IMR-90 (cell line): ENCODE results near the gene R3HDM2. TPM values are rescaled to one million over a fixed set of nuclear protein-coding genes. Genes with fewer than 3 reads are reported as not detected.

Source experiments
- ATAC-seq: fragments of 200-7000 bp; cut with Tn5 transposase; 2 replicates; pipeline ENCODE4 v1.9.1; 2020; ENCODE audit warnings: low read depth, mild to moderate bottlenecking, moderate library complexity
- BruUV-seq: library from RNA; stranded (reverse); fragments of 400-500 nt; replicated peaks from 2 replicates; lab custom pipeline; 2021; lab: Mats Ljungman, UMichigan
- CTCF ChIA-PET: fragments of 300-600 bp; formaldehyde crosslinking; extraction: SDS; loops from one replicate; lab custom pipeline; 2021; ENCODE audit warnings: antibody characterized with exemption; lab: Yijun Ruan, JAX
- POLR2A ChIA-PET: fragments of 300-600 bp; sonication (Branson Sonifier 250); formaldehyde crosslinking; loops from one replicate; lab custom pipeline; 2022; ENCODE audit warnings: antibody characterized with exemption; ENCODE audit not compliant: unreplicated experiment; lab: Charles Lee
- DNase-seq: peaks from one replicate; pipeline ENCODE4 v3.0.0; 2013
- H2AFZ ChIP-seq: replicated peaks from 2 replicates; pipeline ENCODE3; 2013; ENCODE audit warnings: low read length, mild to moderate bottlenecking; ENCODE audit not compliant: poor library complexity
- H2AK5ac ChIP-seq: 2 replicates; pipeline ENCODE4 v1.6.1; 2013; ENCODE audit warnings: low read depth, low read length, inconsistent platforms
- H2AK9ac ChIP-seq: replicated peaks from 2 replicates; pipeline ENCODE3; 2013; ENCODE audit warnings: mild to moderate bottlenecking, low read depth, low read length, moderate library complexity; ENCODE audit not compliant: poor library complexity
- H2BK120ac ChIP-seq: 2 replicates; pipeline ENCODE4 v1.6.1; 2013; ENCODE audit warnings: low read depth, low read length, inconsistent platforms
- H2BK15ac ChIP-seq: 3 replicates; pipeline ENCODE4 v1.6.1; 2013; ENCODE audit warnings: low read depth, low read length, inconsistent platforms
- H2BK20ac ChIP-seq: 2 replicates; pipeline ENCODE4 v1.6.1; 2013; ENCODE audit warnings: low read depth, mild to moderate bottlenecking, inconsistent platforms, low read length, moderate library complexity
- H2BK5ac ChIP-seq: 2 replicates; pipeline ENCODE4 v1.6.1; 2013; ENCODE audit warnings: mild to moderate bottlenecking, low read depth, low read length, inconsistent platforms; ENCODE audit not compliant: poor library complexity, severe bottlenecking
- H3K14ac ChIP-seq: replicated peaks from 2 replicates; pipeline ENCODE4 v1.6.1; 2013; ENCODE audit warnings: low read depth, low read length, inconsistent platforms
- H3K18ac ChIP-seq: 2 replicates; pipeline ENCODE4 v1.6.1; 2013; ENCODE audit warnings: low read depth, low read length, control low read depth
- H3K23ac ChIP-seq: 2 replicates; pipeline ENCODE4 v1.6.1; 2013; ENCODE audit warnings: low read depth, low read length, inconsistent platforms
- H3K27ac ChIP-seq: 2 replicates; pipeline ENCODE4 v1.5.1; 2013; ENCODE audit warnings: mild to moderate bottlenecking, control low read depth, low read length; ENCODE audit not compliant: insufficient read depth
- H3K27me3 ChIP-seq: 2 replicates; pipeline ENCODE4 v1.6.1; 2013; ENCODE audit warnings: low read length; ENCODE audit not compliant: control insufficient read depth, insufficient read depth
- H3K36me3 ChIP-seq: 2 replicates; pipeline ENCODE4 v1.6.1; 2013; ENCODE audit warnings: low read length, mixed read lengths; ENCODE audit not compliant: control insufficient read depth, insufficient read depth
- H3K4ac ChIP-seq: 2 replicates; pipeline ENCODE4 v1.6.1; 2013; ENCODE audit warnings: low read depth, low read length, inconsistent platforms
- H3K4me1 ChIP-seq: 2 replicates; pipeline ENCODE4 v1.6.1; 2013; ENCODE audit warnings: low read length, mixed read lengths; ENCODE audit not compliant: control insufficient read depth, insufficient read depth
- H3K4me2 ChIP-seq: 2 replicates; pipeline ENCODE4 v1.6.1; 2013; ENCODE audit warnings: low read depth, mild to moderate bottlenecking, control low read depth, low read length, moderate library complexity
- H3K4me3 ChIP-seq: 2 replicates; pipeline ENCODE4 v1.5.1; 2013; ENCODE audit warnings: low read depth, mild to moderate bottlenecking, control low read depth, low read length, moderate library complexity; ENCODE audit not compliant: insufficient read depth
- H3K56ac ChIP-seq: 2 replicates; pipeline ENCODE4 v1.6.1; 2013; ENCODE audit warnings: low read length, inconsistent platforms; ENCODE audit not compliant: insufficient read depth; ENCODE audit errors: extremely low read depth
- H3K79me1 ChIP-seq, 2 experiments: 2 replicates each; pipeline ENCODE4 v1.6.1; 2013; ENCODE audit warnings: low read length in 2 of 2, inconsistent platforms in 1 of 2, low read depth in 1 of 2
- H3K9ac ChIP-seq: 2 replicates; pipeline ENCODE4 v1.6.1; 2013; ENCODE audit warnings: low read depth, low read length, control low read depth
- H3K9me1 ChIP-seq: 2 replicates; pipeline ENCODE4 v1.6.1; 2013; ENCODE audit warnings: low read length, inconsistent platforms; ENCODE audit not compliant: insufficient read depth
- H3K9me3 ChIP-seq: 2 replicates; pipeline ENCODE4 v1.6.1; 2013; ENCODE audit warnings: low read length; ENCODE audit not compliant: control insufficient read depth, insufficient read depth
- H4K20me1 ChIP-seq: 2 replicates; pipeline ENCODE4 v1.6.1; 2013; ENCODE audit warnings: low read length, inconsistent platforms; ENCODE audit not compliant: insufficient read depth
- H4K5ac ChIP-seq: 2 replicates; pipeline ENCODE4 v1.6.1; 2013; ENCODE audit warnings: mild to moderate bottlenecking, low read depth, low read length, control low read depth
- H4K8ac ChIP-seq, 2 experiments: 2 replicates each; pipeline ENCODE4 v1.6.1; 2013; ENCODE audit warnings: low read depth in 2 of 2, low read length in 2 of 2, control low read depth in 1 of 2, inconsistent platforms in 1 of 2
- H4K91ac ChIP-seq: 2 replicates; pipeline ENCODE4 v1.6.1; 2013; ENCODE audit warnings: low read depth, low read length, inconsistent platforms; ENCODE audit not compliant: insufficient read depth
- BHLHE40 ChIP-seq: fragments of 150-350 bp; IDR thresholded peaks from 2 replicates; pipeline ENCODE4 v1.6.1; 2016; ENCODE audit warnings: mild to moderate bottlenecking, low read depth, low read length
- CEBPB ChIP-seq: IDR thresholded peaks from 2 replicates; pipeline ENCODE4 v1.6.1; 2012; ENCODE audit warnings: low read depth, low read length, improper control_type of control experiment
- FOS ChIP-seq: fragments of 150-350 bp; IDR thresholded peaks from 2 replicates; pipeline ENCODE4 v1.6.1; 2016; ENCODE audit warnings: low read depth, low read length
- MAFK ChIP-seq: IDR thresholded peaks from 2 replicates; pipeline ENCODE4 v1.6.1; 2012; ENCODE audit warnings: low read depth, low read length, improper control_type of control experiment
- MAZ ChIP-seq: IDR thresholded peaks from 2 replicates; pipeline ENCODE4 v1.6.1; 2012; ENCODE audit warnings: low read depth, mild to moderate bottlenecking, low read length, improper control_type of control experiment, moderate library complexity, borderline replicate concordance
- MXI1 ChIP-seq: IDR thresholded peaks from 2 replicates; pipeline ENCODE4 v1.6.1; 2012; ENCODE audit warnings: low read depth, mild to moderate bottlenecking, low read length, moderate library complexity, borderline replicate concordance
- NFE2L2 ChIP-seq: fragments of 150-350 bp; IDR thresholded peaks from 2 replicates; pipeline ENCODE4 v1.6.1; 2016; ENCODE audit warnings: low read depth, mild to moderate bottlenecking, low read length
- POLR2A ChIP-seq: IDR thresholded peaks from 2 replicates; pipeline ENCODE4 v1.6.1; 2012; ENCODE audit warnings: mild to moderate bottlenecking, low read depth, low read length
- RAD21 ChIP-seq: IDR thresholded peaks from 2 replicates; pipeline ENCODE4 v1.6.1; 2012; ENCODE audit warnings: low read length, improper control_type of control experiment
- RCOR1 ChIP-seq: IDR thresholded peaks from 2 replicates; pipeline ENCODE4 v1.6.1; 2012; ENCODE audit warnings: mild to moderate bottlenecking, low read length, improper control_type of control experiment; ENCODE audit not compliant: insufficient replicate concordance
- RFX5 ChIP-seq: IDR thresholded peaks from 2 replicates; pipeline ENCODE4 v1.8.0; 2012; ENCODE audit warnings: low read depth, mild to moderate bottlenecking, low read length, moderate library complexity
- SMC3 ChIP-seq: fragments of 150-350 bp; IDR thresholded peaks from 2 replicates; pipeline ENCODE4 v1.6.1; 2016; ENCODE audit warnings: low read depth, mild to moderate bottlenecking, antibody characterized with exemption, low read length, moderate library complexity
- WGBS, 2 experiments: methylation state at CpG; one replicate each; pipeline versions ENCODE4 v1.1.5 to v1.1.7; 2013; ENCODE audit warnings: missing lambda C conversion rate in 2 of 2; ENCODE audit not compliant: insufficient read length in 1 of 2; ENCODE audit errors: extremely low coverage in 2 of 2; 5-methylcytosine and 5-hydroxymethylcytosine counted together
- dilution Hi-C: fragments of 300-500 bp; cut with HindIII; formaldehyde crosslinking; loops from one replicate; pipeline ENCODE4 v1.14.3; 2018; ENCODE audit warnings: low sequenced_read_pairs; ENCODE audit not compliant: unreplicated experiment
- in situ Hi-C: fragments of 300-500 bp; cut with MboI; formaldehyde crosslinking; loops from 3 replicates; pipeline ENCODE4 v1.14.3; 2019; ENCODE audit warnings: low sequenced_read_pairs, inconsistent platforms, mixed read lengths
- intact Hi-C: fragments of 100-400 bp; cut with micrococcal nuclease; formaldehyde crosslinking; loops from 2 replicates; pipeline ENCODE4 v1.10.0; 2022
- polyA plus RNA-seq, 3 experiments: library from polyadenylated mRNA; depleted of rRNA; stranded (reverse); fragments of >200 nt; gene quantifications; 2 replicates each; pipeline ENCODE4 v1.2.3, GENCODE V29; 2012; ENCODE audit warnings: low replicate concordance in 1 of 3
- total RNA-seq: library from RNA; depleted of rRNA; stranded (reverse); fragments of >200 nt; gene quantifications from 2 replicates; pipeline ENCODE4 v1.2.3, GENCODE V29; 2012
- TF ChIP-seq, protein P1 (sequence below): fragments of 150-350 bp; IDR thresholded peaks from 2 replicates; pipeline ENCODE4 v1.6.1; 2017; ENCODE audit warnings: mild to moderate bottlenecking, antibody characterized with exemption, low read length, low read depth
- TF ChIP-seq, protein P2 (sequence below): fragments of 150-350 bp; IDR thresholded peaks from 2 replicates; pipeline ENCODE4 v1.6.1; 2016; ENCODE audit warnings: low read depth, mild to moderate bottlenecking, low read length, moderate library complexity, borderline replicate concordance
- TF ChIP-seq, protein P3 (sequence below): conservative IDR thresholded peaks from 2 replicates; pipeline ENCODE4 v1.5.1; 2012; ENCODE audit warnings: mild to moderate bottlenecking, low read depth, low read length, improper control_type of control experiment

R3HDM2 gene
- total and polyA plus RNA-seq, 2 of the 4 experiments (the other 2 are of a cell fraction), result 7.5 to 28.4 TPM

DNA sequence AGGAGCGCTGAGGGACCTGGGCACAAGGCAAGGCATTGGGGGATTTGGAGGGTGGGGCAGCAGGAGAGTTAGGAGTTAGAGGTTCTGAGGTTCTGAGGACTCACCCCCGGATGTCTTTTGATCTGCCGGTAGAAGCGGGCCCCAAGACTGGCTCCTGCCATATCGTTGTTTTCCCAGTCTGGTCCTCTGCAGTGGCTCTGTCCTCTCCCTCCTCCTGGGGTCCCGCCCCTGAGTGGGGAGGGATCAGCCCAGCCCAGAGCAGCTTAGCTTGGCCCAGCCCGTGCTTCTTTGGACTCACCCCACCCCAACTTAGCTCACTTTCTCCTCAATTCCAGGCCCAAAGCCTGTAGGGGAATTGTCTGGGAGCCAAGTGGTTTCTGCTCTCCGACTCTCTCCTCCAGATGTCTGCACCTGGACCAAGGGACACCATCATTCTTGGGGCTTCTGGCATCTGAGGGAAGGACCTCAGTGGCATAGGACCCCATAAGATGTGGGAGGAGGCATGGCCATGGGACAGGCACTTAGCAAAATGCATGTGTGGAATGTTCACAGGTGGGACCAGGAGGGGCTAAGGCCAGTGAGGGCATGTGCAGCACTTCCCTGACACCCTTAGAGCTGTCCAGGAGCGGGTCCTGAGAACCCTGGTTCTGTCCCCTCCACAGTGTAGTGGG is 193.8 kb downstream of the R3HDM2 start:
- Histone ChIP-seq H2BK15ac (no peak overlapping the region), H3K9me1 (peaks cover 10% of the 10 kb centered on the region), H3K4me3 (no peak overlapping the region), H3K14ac (no peak overlapping the region), H3K4me2 (no peak overlapping the region), H4K20me1 (peaks cover 35% of the 10 kb centered on the region), H2AK5ac (no peak overlapping the region), H2AFZ (no peak overlapping the region), H3K56ac (no peak overlapping the region), H2BK5ac (no peak overlapping the region), H3K36me3 (peaks cover 31% of the 10 kb centered on the region), H3K4me1 (peaks cover 12% of the 10 kb centered on the region), H4K91ac (no peak overlapping the region), H3K9ac (peak overlapping the region; percentile 5; the same call in 1 of the 2 replicates), H4K8ac (no peak overlapping the region), H3K4ac (no peak overlapping the region), H2AK9ac (no peak overlapping the region), H2BK20ac (no peak overlapping the region), H3K27ac (no peak overlapping the region), H2BK120ac (no peak overlapping the region), H3K79me1 (peaks cover 8 to 33% of the 10 kb centered on the region in 2 experiments), H3K23ac (no peak overlapping the region), H3K27me3 (peaks cover 5% of the 10 kb centered on the region; the same call in 1 of the 2 replicates), H4K5ac (no peak overlapping the region), H3K9me3 (no peaks in the 10 kb centered on the region), H3K18ac (no peak overlapping the region)
- ChIA-PET CTCF (no interaction called here), POLR2A (no interaction called here)
- dilution Hi-C loops, result no loop called here
- intact Hi-C loops, result loop anchor here (5.0 kb wide), 1 partner anchor 170 kb away; no protein-coding TSS in a partner anchor
- in situ Hi-C loops, result no loop called here
- BruUV-seq, result no TSS peak
- TF ChIP-seq RFX5 (no peak), SMC3 (no peak), CEBPB (no peak), MXI1 (no peak), RAD21 (no peak), RCOR1 (no peak), POLR2A (no peak), BHLHE40 (no peak), FOS (no peak), NFE2L2 (no peak), MAFK (no peak), MAZ (no peak)
- TF ChIP-seq, protein P1, sequence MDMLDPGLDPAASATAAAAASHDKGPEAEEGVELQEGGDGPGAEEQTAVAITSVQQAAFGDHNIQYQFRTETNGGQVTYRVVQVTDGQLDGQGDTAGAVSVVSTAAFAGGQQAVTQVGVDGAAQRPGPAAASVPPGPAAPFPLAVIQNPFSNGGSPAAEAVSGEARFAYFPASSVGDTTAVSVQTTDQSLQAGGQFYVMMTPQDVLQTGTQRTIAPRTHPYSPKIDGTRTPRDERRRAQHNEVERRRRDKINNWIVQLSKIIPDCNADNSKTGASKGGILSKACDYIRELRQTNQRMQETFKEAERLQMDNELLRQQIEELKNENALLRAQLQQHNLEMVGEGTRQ, result no peak
- TF ChIP-seq, protein P2, sequence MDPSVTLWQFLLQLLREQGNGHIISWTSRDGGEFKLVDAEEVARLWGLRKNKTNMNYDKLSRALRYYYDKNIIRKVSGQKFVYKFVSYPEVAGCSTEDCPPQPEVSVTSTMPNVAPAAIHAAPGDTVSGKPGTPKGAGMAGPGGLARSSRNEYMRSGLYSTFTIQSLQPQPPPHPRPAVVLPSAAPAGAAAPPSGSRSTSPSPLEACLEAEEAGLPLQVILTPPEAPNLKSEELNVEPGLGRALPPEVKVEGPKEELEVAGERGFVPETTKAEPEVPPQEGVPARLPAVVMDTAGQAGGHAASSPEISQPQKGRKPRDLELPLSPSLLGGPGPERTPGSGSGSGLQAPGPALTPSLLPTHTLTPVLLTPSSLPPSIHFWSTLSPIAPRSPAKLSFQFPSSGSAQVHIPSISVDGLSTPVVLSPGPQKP, result no peak
- TF ChIP-seq, protein P3, sequence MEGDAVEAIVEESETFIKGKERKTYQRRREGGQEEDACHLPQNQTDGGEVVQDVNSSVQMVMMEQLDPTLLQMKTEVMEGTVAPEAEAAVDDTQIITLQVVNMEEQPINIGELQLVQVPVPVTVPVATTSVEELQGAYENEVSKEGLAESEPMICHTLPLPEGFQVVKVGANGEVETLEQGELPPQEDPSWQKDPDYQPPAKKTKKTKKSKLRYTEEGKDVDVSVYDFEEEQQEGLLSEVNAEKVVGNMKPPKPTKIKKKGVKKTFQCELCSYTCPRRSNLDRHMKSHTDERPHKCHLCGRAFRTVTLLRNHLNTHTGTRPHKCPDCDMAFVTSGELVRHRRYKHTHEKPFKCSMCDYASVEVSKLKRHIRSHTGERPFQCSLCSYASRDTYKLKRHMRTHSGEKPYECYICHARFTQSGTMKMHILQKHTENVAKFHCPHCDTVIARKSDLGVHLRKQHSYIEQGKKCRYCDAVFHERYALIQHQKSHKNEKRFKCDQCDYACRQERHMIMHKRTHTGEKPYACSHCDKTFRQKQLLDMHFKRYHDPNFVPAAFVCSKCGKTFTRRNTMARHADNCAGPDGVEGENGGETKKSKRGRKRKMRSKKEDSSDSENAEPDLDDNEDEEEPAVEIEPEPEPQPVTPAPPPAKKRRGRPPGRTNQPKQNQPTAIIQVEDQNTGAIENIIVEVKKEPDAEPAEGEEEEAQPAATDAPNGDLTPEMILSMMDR, result no peak
- ATAC-seq (no peak), DNase-seq (no peak)
- WGBS, 2 experiments, result no CpG with 5 or more reads among the region's 9 CpGs
